HL-60 (cell line): Measurements from ENCODE around the gene OR51B4.

Source experiments
- CTCF ChIP-seq: IDR thresholded peaks from one replicate; pipeline ENCODE4 v1.5.1; 2011; ENCODE audit warnings: low read length, control low read depth, inconsistent platforms; ENCODE audit not compliant: insufficient read depth
- GABPA ChIP-seq: IDR thresholded peaks from 2 replicates; pipeline ENCODE4 v1.6.1; 2012; ENCODE audit warnings: low read depth
- POLR2AphosphoS5 ChIP-seq: IDR thresholded peaks from 2 replicates; pipeline ENCODE4 v1.6.1; 2012; ENCODE audit warnings: low read depth
- REST ChIP-seq: IDR thresholded peaks from 2 replicates; pipeline ENCODE4 v1.6.1; 2012; ENCODE audit warnings: low read depth; ENCODE audit not compliant: insufficient replicate concordance

GRCh38 chr11:5286901-5287300, 14.8 kb downstream of the OR51B4 start:
- no peak for TF ChIP-seq CTCF
- TF ChIP-seq POLR2AphosphoS5, result no peak
- TF ChIP-seq GABPA, result no peak
- TF ChIP-seq REST, result no peak
